ENCODE data around the gene SMOC2. TPM values are rescaled to one million over a fixed set of nuclear protein-coding genes. Genes with fewer than 3 reads are reported as not detected.

SMOC2 gene
- polyA plus RNA-seq, 3 donors: not detected

- no peak overlapping the region for H3K27ac ChIP-seq (ENCODE audit: low read depth in 1 of 2, low read length in 2 of 2)
Measured at GRCh38 chr6:168643401-168643800, 202.4 kb downstream of the SMOC2 start.

GRCh38 chr6:168645326-168645725 is 204.3 kb downstream of the SMOC2 start:
- no peaks in the 10 kb centered on the region for H3K79me2 ChIP-seq (ENCODE audit: insufficient read depth, low read length)
- no peak overlapping the region for H3K4me3 ChIP-seq (replicated peaks in 1 of 3; ENCODE audit: low read depth in 2 of 3, low read length in 3 of 3)
- no peak for TF ChIP-seq CTCF (IDR thresholded peaks at IDR 0.05)
- H3K27me3 ChIP-seq (ENCODE audit: control insufficient read depth in 2 of 2, insufficient read depth in 2 of 2, low read length in 2 of 2): no peaks in the 10 kb centered on the region
- no peaks in the 10 kb centered on the region for H3K36me3 Mint-ChIP-seq
- no peaks in the 10 kb centered on the region for H3K4me1 Mint-ChIP-seq
- no peak overlapping the region for H3K27ac ChIP-seq (ENCODE audit: low read depth in 1 of 2, low read length in 2 of 2)
- intact Hi-C loops (cut with micrococcal nuclease): no loop called here
- H3K4me1 ChIP-seq (ENCODE audit: control insufficient read depth in 1 of 2, insufficient read depth in 2 of 2, low read length in 2 of 2): no peaks in the 10 kb centered on the region
- H3K9me3 Mint-ChIP-seq: peaks cover 0 to 11% (median 0%) of the 10 kb centered on the region in 7 donors
- H3K27me3 Mint-ChIP-seq (ENCODE audit: low read depth in 3 of 3): peaks cover 0 to 8% (median 5%) of the 10 kb centered on the region in 3 donors
- no peak overlapping the region for H2AFZ ChIP-seq (ENCODE audit: insufficient read depth, low read depth, low read length, poor library complexity, severe bottlenecking)
- WGBS (ENCODE audit: insufficient coverage): 79% methylated on average over 9 of the region's 9 CpGs
- H3K9me3 ChIP-seq (replicated peaks in 1 of 2; ENCODE audit: control insufficient read depth in 1 of 2, insufficient read depth in 1 of 2, low read length in 2 of 2): no peaks in the 10 kb centered on the region
- DNase-seq: no peak
- no peak overlapping the region for H3K4me3 Mint-ChIP-seq
- H3K4me2 ChIP-seq (replicated peaks; ENCODE audit: extremely low read depth, low read length, poor library complexity, severe bottlenecking): no peak overlapping the region
- no peaks in the 10 kb centered on the region for H4K20me1 ChIP-seq (ENCODE audit: insufficient read depth, low read length)
- no peak overlapping the region for H3K27ac Mint-ChIP-seq
- no peaks in the 10 kb centered on the region for H3K36me3 ChIP-seq (replicated peaks in 1 of 2; ENCODE audit: control insufficient read depth in 1 of 2, insufficient read depth in 2 of 2, low read length in 2 of 2)
- H3K9ac ChIP-seq (ENCODE audit: insufficient read depth, low read length, poor library complexity, severe bottlenecking): no peak overlapping the region

More at GRCh38 chr6:168643401-168643800, 202.4 kb downstream of the SMOC2 start:
- H3K4me2 ChIP-seq (replicated peaks; ENCODE audit: extremely low read depth, low read length, poor library complexity, severe bottlenecking): no peak overlapping the region
- WGBS (ENCODE audit: insufficient coverage): 84% methylated on average over 10 of the region's 10 CpGs
- no peak overlapping the region for H3K9ac ChIP-seq (ENCODE audit: insufficient read depth, low read length, poor library complexity, severe bottlenecking)
- H3K9me3 ChIP-seq (replicated peaks in 1 of 2; ENCODE audit: control insufficient read depth in 1 of 2, insufficient read depth in 1 of 2, low read length in 2 of 2): peaks cover 0 to 5% of the 10 kb centered on the region in 2 donors
- H3K36me3 ChIP-seq (replicated peaks in 1 of 2; ENCODE audit: control insufficient read depth in 1 of 2, insufficient read depth in 2 of 2, low read length in 2 of 2): no peaks in the 10 kb centered on the region
- no peak overlapping the region for H2AFZ ChIP-seq (ENCODE audit: insufficient read depth, low read depth, low read length, poor library complexity, severe bottlenecking)
- Mint-ChIP-seq H3K9me3 (peaks cover 0 to 8% (median under 1%) of the 10 kb centered on the region in 7 donors), H3K27me3 (ENCODE audit: low read depth in 3 of 3) (peaks cover 0 to 6% (median 6%) of the 10 kb centered on the region in 3 donors), H3K4me1 (no peaks in the 10 kb centered on the region), H3K4me3 (no peak overlapping the region), H3K27ac (peak overlapping the region in 1 of 7 donors; percentile 7), H3K36me3 (no peaks in the 10 kb centered on the region)
- H3K4me3 ChIP-seq (replicated peaks in 1 of 3; ENCODE audit: low read depth in 2 of 3, low read length in 3 of 3): no peak overlapping the region
- no peaks in the 10 kb centered on the region for H4K20me1 ChIP-seq (ENCODE audit: insufficient read depth, low read length)
- no peak for TF ChIP-seq CTCF (IDR thresholded peaks at IDR 0.05)
- no peaks in the 10 kb centered on the region for H3K4me1 ChIP-seq (ENCODE audit: control insufficient read depth in 1 of 2, insufficient read depth in 2 of 2, low read length in 2 of 2)
- H3K27me3 ChIP-seq (ENCODE audit: control insufficient read depth in 2 of 2, insufficient read depth in 2 of 2, low read length in 2 of 2): no peaks in the 10 kb centered on the region
- DNase-seq: no peak
- intact Hi-C loops (cut with micrococcal nuclease): no loop called here
- H3K79me2 ChIP-seq (ENCODE audit: insufficient read depth, low read length): no peaks in the 10 kb centered on the region

Measured in CD14-positive monocyte (primary cell).